CD14-positive monocyte (primary cell): ENCODE data around the gene WHAMM. TPM values are rescaled to one million over a fixed set of nuclear protein-coding genes. Genes with fewer than 3 reads are reported as not detected.

Experiments
- DNase-seq, 3 donors: peaks; one replicate each; pipeline ENCODE4 v3.0.0-alpha.2; 2011 to 2022
- H2AFZ ChIP-seq: 2 replicates; pipeline ENCODE4 v1.6.0; 2012; ENCODE audit warnings: mild to moderate bottlenecking, low read depth, low read length, inconsistent platforms; ENCODE audit not compliant: insufficient read depth, poor library complexity, severe bottlenecking
- H3K27ac ChIP-seq, 2 donors: 1 replicate in 1 of 2; 2 replicates in 1 of 2; pipeline ENCODE4 v1.5.1; 2012 to 2013; ENCODE audit warnings: low read length in 2 of 2, control low read depth in 1 of 2, inconsistent platforms in 1 of 2, low read depth in 1 of 2, mild to moderate bottlenecking in 1 of 2
- H3K27me3 ChIP-seq, 2 donors: one replicate each; pipeline versions ENCODE4 v1.6.0 to v1.6.1; 2011 to 2013; ENCODE audit warnings: low read length in 2 of 2; ENCODE audit not compliant: control insufficient read depth in 2 of 2, insufficient read depth in 2 of 2
- H3K36me3 ChIP-seq, 2 donors: replicated peaks in 1 of 2; 1 replicate in 1 of 2; 2 replicates in 1 of 2; pipeline versions ENCODE4 v1.5.1 to v1.6.1; 2012 to 2013; ENCODE audit warnings: low read length in 2 of 2, control low read depth in 1 of 2, inconsistent platforms in 1 of 2, mild to moderate bottlenecking in 1 of 2; ENCODE audit not compliant: insufficient read depth in 2 of 2, control insufficient read depth in 1 of 2
- H3K4me1 ChIP-seq, 2 donors: 1 replicate in 1 of 2; 2 replicates in 1 of 2; pipeline versions ENCODE4 v1.5.1 to v1.6.1; 2012 to 2013; ENCODE audit warnings: low read length in 2 of 2, control low read depth in 1 of 2, inconsistent platforms in 1 of 2, mild to moderate bottlenecking in 1 of 2, moderate library complexity in 1 of 2; ENCODE audit not compliant: insufficient read depth in 2 of 2, control insufficient read depth in 1 of 2
- H3K4me2 ChIP-seq: replicated peaks from 2 replicates; pipeline ENCODE3; 2012; ENCODE audit warnings: low read length, moderate library complexity, mild to moderate bottlenecking; ENCODE audit not compliant: poor library complexity, severe bottlenecking; ENCODE audit errors: extremely low read depth
- H3K4me3 ChIP-seq, 3 experiments: fragments of 200-600 bp in 1 of 3; sonication (generic) in 1 of 3; replicated peaks in 1 of 3; 1 replicate in 2 of 3; 2 replicates in 1 of 3; pipeline ENCODE4 v1.5.1; 2011 to 2013; ENCODE audit warnings: low read length in 3 of 3, mild to moderate bottlenecking in 3 of 3, control low read depth in 2 of 3, low read depth in 2 of 3, inconsistent platforms in 1 of 3, moderate library complexity in 1 of 3
- H3K79me2 ChIP-seq: 2 replicates; pipeline ENCODE4 v1.6.0; 2012; ENCODE audit warnings: mild to moderate bottlenecking, control low read depth, inconsistent platforms, low read length, moderate library complexity; ENCODE audit not compliant: insufficient read depth
- H3K9ac ChIP-seq: 2 replicates; pipeline ENCODE4 v1.6.0; 2017; ENCODE audit warnings: low read length, mild to moderate bottlenecking; ENCODE audit not compliant: insufficient read depth, poor library complexity, severe bottlenecking
- H3K9me3 ChIP-seq, 2 donors: replicated peaks in 1 of 2; 1 replicate in 1 of 2; 2 replicates in 1 of 2; pipeline versions ENCODE4 v1.5.1 to v1.6.1; 2012 to 2013; ENCODE audit warnings: low read length in 2 of 2, control low read depth in 1 of 2; ENCODE audit not compliant: control insufficient read depth in 1 of 2, insufficient read depth in 1 of 2
- H4K20me1 ChIP-seq: 2 replicates; pipeline ENCODE4 v1.6.0; 2012; ENCODE audit warnings: mild to moderate bottlenecking, low read length, control low read depth, moderate library complexity; ENCODE audit not compliant: insufficient read depth
- H3K27ac Mint-ChIP-seq, 7 donors: one replicate each; pipeline ENCODE4 v1.8.0; 2020; ENCODE audit warnings: mild to moderate bottlenecking in 7 of 7, mixed read lengths in 7 of 7, moderate library complexity in 6 of 7, inconsistent platforms in 2 of 7
- H3K27me3 Mint-ChIP-seq, 3 donors: one replicate each; pipeline ENCODE4 v1.8.0; 2021 to 2022; ENCODE audit warnings: low read depth in 3 of 3, mild to moderate bottlenecking in 3 of 3, mixed read lengths in 3 of 3, moderate library complexity in 3 of 3, inconsistent platforms in 1 of 3
- H3K36me3 Mint-ChIP-seq, 2 donors: one replicate each; pipeline ENCODE4 v1.8.0; 2020; ENCODE audit warnings: mixed read lengths in 2 of 2, inconsistent platforms in 1 of 2, mild to moderate bottlenecking in 1 of 2
- H3K4me1 Mint-ChIP-seq: one replicate; pipeline ENCODE4 v1.8.0; 2020; ENCODE audit warnings: mild to moderate bottlenecking, mixed read lengths
- H3K4me3 Mint-ChIP-seq, 2 donors: one replicate each; pipeline ENCODE4 v1.8.0; 2020; ENCODE audit warnings: mild to moderate bottlenecking in 2 of 2, mixed read lengths in 2 of 2, moderate library complexity in 1 of 2
- H3K9me3 Mint-ChIP-seq, 7 donors: one replicate each; pipeline ENCODE4 v1.8.0; 2020 to 2022; ENCODE audit warnings: mixed read lengths in 7 of 7, mild to moderate bottlenecking in 6 of 7, moderate library complexity in 6 of 7, inconsistent platforms in 2 of 7
- WGBS: methylation state at CpG from one replicate; pipeline ENCODE4 v1.1.5; 2013; ENCODE audit warnings: missing lambda C conversion rate; ENCODE audit not compliant: insufficient coverage; 5-methylcytosine and 5-hydroxymethylcytosine counted together
- intact Hi-C, 2 donors: fragments of 100-400 bp; cut with micrococcal nuclease; formaldehyde crosslinking; loops; one replicate each; pipeline versions ENCODE4 v1.15.0 to v1.15.1; 2023
- polyA plus RNA-seq, 3 donors: library from polyadenylated mRNA; depleted of rRNA in 1 of 3; unstranded in 2 of 3; stranded (reverse) in 1 of 3; fragments of 300-500 nt in 2 of 3; fragments of >200 nt in 1 of 3; fragmentation: Illumina TruSeq in 2 of 3; gene quantifications; 1 replicate in 2 of 3; 2 replicates in 1 of 3; pipeline ENCODE4 v1.2.3, GENCODE V29; 2012 to 2021
- TF ChIP-seq, protein P1 (sequence below): fragments of 200-600 bp; IDR thresholded peaks from one replicate; pipeline ENCODE4 v1.8.0; 2022; ENCODE audit warnings: antibody characterized with exemption, mild to moderate bottlenecking

WHAMM gene
- polyA plus RNA-seq, 3 donors = 0.69 to 7.8 (median 0.92) TPM

DNA sequence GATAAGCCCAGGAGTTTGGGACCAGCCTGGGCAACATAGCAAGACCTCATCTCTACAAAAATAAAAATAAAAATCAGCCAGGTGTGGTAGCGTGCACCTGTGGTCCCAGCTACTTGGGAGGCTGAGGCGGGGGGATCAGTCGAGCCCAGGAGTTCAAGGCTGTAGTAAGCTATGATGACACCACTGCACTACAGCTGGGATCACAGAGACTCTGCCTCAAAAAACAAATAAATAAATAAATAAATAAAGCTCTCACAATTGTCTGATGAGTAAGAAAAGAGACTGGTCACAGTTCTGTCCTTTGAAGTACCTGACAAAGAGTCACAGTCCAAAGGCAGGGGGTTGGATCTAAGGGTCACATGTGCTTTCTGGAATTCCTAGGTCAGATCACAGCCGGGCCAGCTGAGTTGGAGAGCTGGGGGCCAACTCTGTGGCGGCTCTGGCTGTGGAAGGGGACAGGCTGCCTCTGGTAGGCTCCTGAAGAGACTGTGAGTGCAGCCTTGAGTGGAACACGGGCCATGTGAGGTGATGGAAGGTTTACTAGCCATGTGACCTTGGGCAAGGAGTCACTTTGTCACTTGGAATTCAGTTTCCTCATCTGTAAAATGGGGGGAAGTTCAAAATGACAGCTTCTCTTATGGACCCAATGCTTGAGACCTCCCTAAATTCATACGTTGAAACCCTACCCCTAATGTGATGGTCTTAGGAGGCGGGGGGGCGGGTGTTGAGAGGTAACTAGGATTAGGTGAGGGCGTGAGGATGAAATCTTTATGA is 47.2 kb downstream of the WHAMM start:
- Histone ChIP-seq H3K27ac (no peak overlapping the region), H3K27me3 (no peaks in the 10 kb centered on the region), H3K79me2 (no peaks in the 10 kb centered on the region), H2AFZ (no peak overlapping the region), H3K36me3 (no peaks in the 10 kb centered on the region), H3K9ac (no peak overlapping the region), H4K20me1 (no peaks in the 10 kb centered on the region), H3K4me2 (no peak overlapping the region), H3K4me3 (no peak overlapping the region), H3K9me3 (no peaks in the 10 kb centered on the region), H3K4me1 (peaks cover 13 to 18% of the 10 kb centered on the region in 2 donors)
- H3K36me3 Mint-ChIP-seq = no peaks in the 10 kb centered on the region
- H3K27ac Mint-ChIP-seq = peak overlapping the region in 1 of 7 donors; percentile 86
- H3K4me3 Mint-ChIP-seq = no peak overlapping the region
- DNase-seq = no peak
- TF ChIP-seq, protein P1, sequence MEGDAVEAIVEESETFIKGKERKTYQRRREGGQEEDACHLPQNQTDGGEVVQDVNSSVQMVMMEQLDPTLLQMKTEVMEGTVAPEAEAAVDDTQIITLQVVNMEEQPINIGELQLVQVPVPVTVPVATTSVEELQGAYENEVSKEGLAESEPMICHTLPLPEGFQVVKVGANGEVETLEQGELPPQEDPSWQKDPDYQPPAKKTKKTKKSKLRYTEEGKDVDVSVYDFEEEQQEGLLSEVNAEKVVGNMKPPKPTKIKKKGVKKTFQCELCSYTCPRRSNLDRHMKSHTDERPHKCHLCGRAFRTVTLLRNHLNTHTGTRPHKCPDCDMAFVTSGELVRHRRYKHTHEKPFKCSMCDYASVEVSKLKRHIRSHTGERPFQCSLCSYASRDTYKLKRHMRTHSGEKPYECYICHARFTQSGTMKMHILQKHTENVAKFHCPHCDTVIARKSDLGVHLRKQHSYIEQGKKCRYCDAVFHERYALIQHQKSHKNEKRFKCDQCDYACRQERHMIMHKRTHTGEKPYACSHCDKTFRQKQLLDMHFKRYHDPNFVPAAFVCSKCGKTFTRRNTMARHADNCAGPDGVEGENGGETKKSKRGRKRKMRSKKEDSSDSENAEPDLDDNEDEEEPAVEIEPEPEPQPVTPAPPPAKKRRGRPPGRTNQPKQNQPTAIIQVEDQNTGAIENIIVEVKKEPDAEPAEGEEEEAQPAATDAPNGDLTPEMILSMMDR = no peak
- peaks cover 0 to 1% (median 0%) of the 10 kb centered on the region in 3 donors for H3K27me3 Mint-ChIP-seq
- no peaks in the 10 kb centered on the region for H3K9me3 Mint-ChIP-seq
- peaks cover 20% of the 10 kb centered on the region for H3K4me1 Mint-ChIP-seq
- 100% methylated on average over 3 of the region's 10 CpGs for WGBS
- intact Hi-C loops = no loop called here

DNA sequence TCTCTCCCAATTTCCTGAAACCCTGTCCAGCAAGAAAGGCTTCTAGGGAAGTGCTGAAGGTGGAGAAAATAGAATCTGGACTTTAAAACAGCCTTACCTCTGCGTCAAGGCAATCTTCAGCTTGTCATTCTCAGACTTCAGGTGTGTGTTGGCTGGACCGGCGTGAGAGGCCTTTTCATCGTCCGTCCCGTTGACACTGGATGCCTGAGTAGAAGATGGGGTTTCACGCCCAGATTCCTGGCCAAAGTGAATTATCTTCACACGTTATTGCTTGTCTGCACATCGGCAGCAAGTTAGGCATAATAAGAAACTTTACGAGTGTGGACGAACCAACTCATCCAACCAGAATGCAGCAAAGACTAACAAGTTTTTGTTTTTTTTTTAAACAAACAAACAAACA is 49.5 kb downstream of the WHAMM start:
- Histone ChIP-seq H3K27ac (no peak overlapping the region), H3K4me1 (peaks cover 6 to 9% of the 10 kb centered on the region in 2 donors), H3K27me3 (no peaks in the 10 kb centered on the region), H3K79me2 (no peaks in the 10 kb centered on the region), H3K9ac (no peak overlapping the region), H3K36me3 (no peaks in the 10 kb centered on the region), H4K20me1 (no peaks in the 10 kb centered on the region), H3K4me2 (no peak overlapping the region), H2AFZ (no peak overlapping the region), H3K9me3 (no peaks in the 10 kb centered on the region), H3K4me3 (no peak overlapping the region)
- no peaks in the 10 kb centered on the region for H3K9me3 Mint-ChIP-seq
- WGBS = 98% methylated on average over 7 of the region's 11 CpGs
- no peak overlapping the region for H3K27ac Mint-ChIP-seq
- H3K4me1 Mint-ChIP-seq = peaks cover 8% of the 10 kb centered on the region
- peaks cover 0 to 2% of the 10 kb centered on the region in 2 donors for H3K36me3 Mint-ChIP-seq
- no peaks in the 10 kb centered on the region for H3K27me3 Mint-ChIP-seq
- DNase-seq = no peak
- TF ChIP-seq, protein P1 = no peak
- intact Hi-C loops = no loop called here
- H3K4me3 Mint-ChIP-seq = no peak overlapping the region
